SK-N-SH treated with all-trans-retinoic acid at 6 μM for 48 hours (cell line): ENCODE results near the gene CYP4F22.

Source experiments
- ARNTL ChIP-seq: fragments of 450-650 bp; formaldehyde crosslinking; IDR thresholded peaks from 2 replicates; pipeline ENCODE4 v1.5.0; 2020; ENCODE audit warnings: low read depth, mild to moderate bottlenecking, moderate library complexity, borderline replicate concordance
- BACH2 ChIP-seq: fragments of 250-450 bp; sonication (Bioruptor Pico); IDR thresholded peaks from 2 replicates; pipeline ENCODE4 v1.9.0; 2021; ENCODE audit warnings: mild to moderate bottlenecking, borderline replicate concordance
- PPARA ChIP-seq: fragments of 250-450 bp; sonication (Bioruptor Pico); IDR thresholded peaks from 2 replicates; pipeline ENCODE4 v1.5.0; 2020; ENCODE audit warnings: mild to moderate bottlenecking, borderline replicate concordance
- TF ChIP-seq, protein P1 (sequence below): fragments of 250-450 bp; sonication (Bioruptor Pico); IDR thresholded peaks from 2 replicates; pipeline ENCODE4 v1.8.0; 2020; ENCODE audit warnings: mild to moderate bottlenecking, moderate library complexity, borderline replicate concordance
- TF ChIP-seq, protein P2 (sequence below): fragments of 250-450 bp; sonication (Bioruptor Pico); IDR thresholded peaks from 2 replicates; pipeline ENCODE4 v1.8.0; 2021; ENCODE audit warnings: low read depth, mild to moderate bottlenecking, moderate library complexity, borderline replicate concordance

DNA sequence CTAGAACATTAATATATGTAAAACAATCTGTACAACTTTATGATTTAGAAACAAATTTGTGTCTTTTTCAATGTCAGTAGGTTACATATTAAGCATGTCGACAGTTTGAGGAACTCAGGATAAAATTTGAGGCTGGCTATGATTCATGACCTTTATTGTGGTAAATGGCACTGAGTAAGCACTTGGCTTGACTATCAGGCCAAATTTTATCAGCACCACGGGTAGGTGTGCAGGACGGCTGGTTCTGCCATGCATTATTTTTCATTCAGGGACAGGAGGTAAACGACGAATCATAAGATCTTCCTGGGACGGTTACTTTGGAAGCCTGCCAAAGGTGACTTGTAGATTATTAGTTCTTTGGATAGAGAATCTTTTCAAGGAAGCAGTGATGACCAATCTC lies 86.7 kb downstream of the CYP4F22 start:
- TF ChIP-seq, protein P1, sequence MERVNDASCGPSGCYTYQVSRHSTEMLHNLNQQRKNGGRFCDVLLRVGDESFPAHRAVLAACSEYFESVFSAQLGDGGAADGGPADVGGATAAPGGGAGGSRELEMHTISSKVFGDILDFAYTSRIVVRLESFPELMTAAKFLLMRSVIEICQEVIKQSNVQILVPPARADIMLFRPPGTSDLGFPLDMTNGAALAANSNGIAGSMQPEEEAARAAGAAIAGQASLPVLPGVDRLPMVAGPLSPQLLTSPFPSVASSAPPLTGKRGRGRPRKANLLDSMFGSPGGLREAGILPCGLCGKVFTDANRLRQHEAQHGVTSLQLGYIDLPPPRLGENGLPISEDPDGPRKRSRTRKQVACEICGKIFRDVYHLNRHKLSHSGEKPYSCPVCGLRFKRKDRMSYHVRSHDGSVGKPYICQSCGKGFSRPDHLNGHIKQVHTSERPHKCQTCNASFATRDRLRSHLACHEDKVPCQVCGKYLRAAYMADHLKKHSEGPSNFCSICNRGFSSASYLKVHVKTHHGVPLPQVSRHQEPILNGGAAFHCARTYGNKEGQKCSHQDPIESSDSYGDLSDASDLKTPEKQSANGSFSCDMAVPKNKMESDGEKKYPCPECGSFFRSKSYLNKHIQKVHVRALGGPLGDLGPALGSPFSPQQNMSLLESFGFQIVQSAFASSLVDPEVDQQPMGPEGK, result no peak
- no peak for TF ChIP-seq BACH2 (CRISPR knock-in tag)
- no peak for TF ChIP-seq PPARA
- TF ChIP-seq ARNTL (CRISPR knock-in tag), result no peak
- TF ChIP-seq, protein P2, sequence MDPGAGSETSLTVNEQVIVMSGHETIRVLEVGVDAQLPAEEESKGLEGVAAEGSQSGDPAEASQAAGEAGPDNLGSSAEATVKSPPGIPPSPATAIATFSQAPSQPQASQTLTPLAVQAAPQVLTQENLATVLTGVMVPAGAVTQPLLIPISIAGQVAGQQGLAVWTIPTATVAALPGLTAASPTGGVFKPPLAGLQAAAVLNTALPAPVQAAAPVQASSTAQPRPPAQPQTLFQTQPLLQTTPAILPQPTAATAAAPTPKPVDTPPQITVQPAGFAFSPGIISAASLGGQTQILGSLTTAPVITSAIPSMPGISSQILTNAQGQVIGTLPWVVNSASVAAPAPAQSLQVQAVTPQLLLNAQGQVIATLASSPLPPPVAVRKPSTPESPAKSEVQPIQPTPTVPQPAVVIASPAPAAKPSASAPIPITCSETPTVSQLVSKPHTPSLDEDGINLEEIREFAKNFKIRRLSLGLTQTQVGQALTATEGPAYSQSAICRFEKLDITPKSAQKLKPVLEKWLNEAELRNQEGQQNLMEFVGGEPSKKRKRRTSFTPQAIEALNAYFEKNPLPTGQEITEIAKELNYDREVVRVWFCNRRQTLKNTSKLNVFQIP (CRISPR knock-in tag), result no peak
